ENCODE results near the gene KNDC1.

KNDC1 gene

GRCh38 chr10:133185916-133186315 is 25.9 kb downstream of the KNDC1 start:
- DNase-seq (ENCODE audit: low read depth in 1 of 2, low spot score in 1 of 2) = no peak
- Histone ChIP-seq H3K27me3 (ENCODE audit: insufficient read depth, poor library complexity, severe bottlenecking) (no peaks in the 10 kb centered on the region), H3K27ac (replicated peaks) (no peak overlapping the region), H3K4me3 (replicated peaks; ENCODE audit: insufficient read depth, low read length) (no peak overlapping the region)
- no peak for TF ChIP-seq POLR2AphosphoS5 (IDR thresholded peaks at IDR 0.05; ENCODE audit: low read depth)
- TF ChIP-seq REST (IDR thresholded peaks at IDR 0.05; ENCODE audit: insufficient replicate concordance, low read depth) = no peak
- no peak for TF ChIP-seq SPI1 (IDR thresholded peaks at IDR 0.05; ENCODE audit: borderline replicate concordance, low read depth)
- TF ChIP-seq CTCF (IDR thresholded peaks at IDR 0.05; ENCODE audit: insufficient read depth, low read length) = no peak
- TF ChIP-seq GABPA (IDR thresholded peaks at IDR 0.05; ENCODE audit: low read depth) = no peak

- no peak for DNase-seq (ENCODE audit: low read depth in 1 of 2, low spot score in 1 of 2)
- no peaks in the 10 kb centered on the region for H3K27me3 ChIP-seq (ENCODE audit: insufficient read depth, poor library complexity, severe bottlenecking)
- H3K27ac ChIP-seq (replicated peaks) = no peak overlapping the region
- TF ChIP-seq REST (IDR thresholded peaks at IDR 0.05; ENCODE audit: insufficient replicate concordance, low read depth) (no peak), CTCF (IDR thresholded peaks at IDR 0.05; ENCODE audit: insufficient read depth, low read length) (no peak), GABPA (IDR thresholded peaks at IDR 0.05; ENCODE audit: low read depth) (no peak)
- H3K4me3 ChIP-seq (replicated peaks; ENCODE audit: insufficient read depth, low read length) = no peak overlapping the region
Observed at GRCh38 chr10:133186416-133187090, 26.5 kb downstream of the KNDC1 start.

- DNase-seq (ENCODE audit: low read depth in 1 of 2, low spot score in 1 of 2) = no peak
- Histone ChIP-seq H3K4me3 (replicated peaks; ENCODE audit: insufficient read depth, low read length) (no peak overlapping the region), H3K27me3 (ENCODE audit: insufficient read depth, poor library complexity, severe bottlenecking) (no peaks in the 10 kb centered on the region), H3K27ac (replicated peaks) (no peak overlapping the region)
- no peak for TF ChIP-seq REST (IDR thresholded peaks at IDR 0.05; ENCODE audit: insufficient replicate concordance, low read depth)
- no peak for TF ChIP-seq SPI1 (IDR thresholded peaks at IDR 0.05; ENCODE audit: borderline replicate concordance, low read depth)
- no peak for TF ChIP-seq GABPA (IDR thresholded peaks at IDR 0.05; ENCODE audit: low read depth)
- TF ChIP-seq POLR2AphosphoS5 (IDR thresholded peaks at IDR 0.05; ENCODE audit: low read depth) = no peak
- TF ChIP-seq CTCF (IDR thresholded peaks at IDR 0.05; ENCODE audit: insufficient read depth, low read length) = no peak
Observed at GRCh38 chr10:133187091-133187905, 27.3 kb downstream of the KNDC1 start.
